HG03066 (cell line): ENCODE data around the gene LMX1A.

Experiments
- ATAC-seq: cut with Tn5 transposase; IDR thresholded peaks from one replicate; pipeline ENCODE4 v1.9.1; 2021; ENCODE audit warnings: low read depth; ENCODE audit not compliant: unreplicated experiment

Gene LMX1A

GRCh38 chr1:165228111-165228655 lies 128.3 kb downstream of the LMX1A start:
- ATAC-seq: no peak

GRCh38 chr1:165226326-165226725 lies 130.2 kb downstream of the LMX1A start:
- ATAC-seq: no peak

GRCh38 chr1:165225650-165226049 lies 130.9 kb downstream of the LMX1A start:
- no peak for ATAC-seq

GRCh38 chr1:165225062-165225461 lies 131.5 kb downstream of the LMX1A start:
- ATAC-seq: no peak

- no peak for ATAC-seq
These were observed 132.0 kb downstream of the LMX1A start for GRCh38 chr1:165224504-165224903.

GRCh38 chr1:165222580-165222979 lies 133.9 kb downstream of the LMX1A start:
- no peak for ATAC-seq

- no peak for ATAC-seq
These were observed 137.8 kb downstream of the LMX1A start for GRCh38 chr1:165218731-165219130.

- no peak for ATAC-seq
These were observed 138.6 kb downstream of the LMX1A start for GRCh38 chr1:165217958-165218357.

- no peak for ATAC-seq
These were observed 140.3 kb downstream of the LMX1A start for GRCh38 chr1:165216254-165216653.

- no peak for ATAC-seq
These were observed 140.8 kb downstream of the LMX1A start for GRCh38 chr1:165215676-165216075.

GRCh38 chr1:165212229-165212628 lies 144.3 kb downstream of the LMX1A start:
- no peak for ATAC-seq

GRCh38 chr1:165207853-165208515 lies 148.5 kb downstream of the LMX1A start:
- ATAC-seq: no peak

GRCh38 chr1:165205145-165205544 lies 151.4 kb downstream of the LMX1A start:
- ATAC-seq: no peak

- ATAC-seq: no peak
These were observed 152.0 kb downstream of the LMX1A start for GRCh38 chr1:165204548-165204947.

GRCh38 chr1:165191087-165191486 lies 165.4 kb downstream of the LMX1A start:
- ATAC-seq: no peak

- ATAC-seq: no peak
These were observed 166.6 kb downstream of the LMX1A start for GRCh38 chr1:165189913-165190312.

GRCh38 chr1:165189011-165189410 lies 167.5 kb downstream of the LMX1A start:
- ATAC-seq: no peak

GRCh38 chr1:165187031-165188009 lies 169.2 kb downstream of the LMX1A start:
- no peak for ATAC-seq

GRCh38 chr1:165185161-165185889 lies 171.2 kb downstream of the LMX1A start:
- ATAC-seq: no peak

GRCh38 chr1:165182975-165183374 lies 173.5 kb downstream of the LMX1A start:
- no peak for ATAC-seq

- ATAC-seq: no peak
These were observed 177.2 kb downstream of the LMX1A start for GRCh38 chr1:165179306-165179705.
